Psoas muscle (tissue), 8 donors: ENCODE measurements around the gene OSBP2. TPM values are rescaled to one million over a fixed set of nuclear protein-coding genes. Genes with fewer than 3 reads are reported as not detected.
"Not testable (repeated sequence)": the region's sequence is repeated elsewhere in the genome, so short reads cannot be mapped to it uniquely, and the experiment has no call there.

ENCODE experiments used
- ATAC-seq, 4 donors: fragments of 200-7000 bp; cut with Tn5 transposase; one replicate each; pipeline ENCODE4 v1.9.1; 2020; ENCODE audit warnings: moderate library complexity in 3 of 4, mild to moderate bottlenecking in 2 of 4
- DNase-seq, 2 donors: peaks; one replicate each; pipeline ENCODE4 v3.0.0-alpha.2; 2020
- H3K27ac ChIP-seq: fragments of 200-600 bp; one replicate; pipeline ENCODE4 v1.8.0; 2022
- H3K27me3 ChIP-seq, 3 donors: fragments of 200-600 bp in 1 of 3; one replicate each; pipeline versions ENCODE4 v1.6.1 to v1.8.0; 2013 to 2022; ENCODE audit warnings: low read length in 2 of 3, mild to moderate bottlenecking in 2 of 3, moderate library complexity in 1 of 3; ENCODE audit not compliant: insufficient read depth in 3 of 3
- H3K36me3 ChIP-seq, 2 donors: fragments of 200-600 bp in 1 of 2; one replicate each; pipeline versions ENCODE4 v1.6.1 to v1.8.0; 2013 to 2022; ENCODE audit warnings: low read depth in 1 of 2, mild to moderate bottlenecking in 1 of 2, moderate library complexity in 1 of 2; ENCODE audit not compliant: insufficient read depth in 1 of 2
- H3K4me1 ChIP-seq: fragments of 200-600 bp; one replicate; pipeline ENCODE4 v1.8.0; 2022
- H3K4me3 ChIP-seq: fragments of 200-600 bp; one replicate; pipeline ENCODE4 v1.8.0; 2022; ENCODE audit warnings: mild to moderate bottlenecking
- H3K9me3 ChIP-seq: fragments of 200-600 bp; one replicate; pipeline ENCODE4 v1.8.0; 2022
- CTCF ChIP-seq: fragments of 200-600 bp; IDR thresholded peaks from one replicate; pipeline ENCODE4 v1.8.0; 2022; ENCODE audit warnings: antibody characterized with exemption
- WGBS, 3 donors: extraction: QIAGEN DNeasy Blood & Tissue Kit; methylation state at CpG; one replicate each; pipeline versions ENCODE4 v1.1.6 to v1.1.7; 2013; 5-methylcytosine and 5-hydroxymethylcytosine counted together
- intact Hi-C, 2 donors: fragments of 100-400 bp; cut with DNase I; formaldehyde crosslinking; loops; one replicate each; pipeline versions ENCODE4 v1.11.0 to v1.14.2; 2022
- polyA plus RNA-seq, 3 donors: library from polyadenylated mRNA; stranded (reverse); fragments of 200-250 nt; gene quantifications; one replicate each; pipeline ENCODE4 v1.2.3, GENCODE V29; 2013
- total RNA-seq, 4 donors: library from RNA; stranded (reverse); fragmentation: NEBNext Ultra II Directional in 2 of 4; extraction: Animal tissue kit (Norgen Biotek cat#: 25700) in 2 of 4; gene quantifications; one replicate each; pipeline versions ENCODE4 v1.2.1 to v1.2.4, GENCODE V29; 2021 to 2023
- donor health status: healthy with polysubstance abuse.
- donor health status: DM: no; HTN: no; CAD: no; lungs with moderate emphysema.
- donor health status: Bipolar disorder and iron deficiency.
- donor health status: healthy.
- donor health status: DM: yes; HTN: yes; CAD: no.
- donor health status: DM: no; HTN: no; CAD: no.
- donor health status: DM: no; HTN: no; CAD: no.
- donor health status: DM: yes; HTN: yes; CAD: no.

Gene OSBP2
- total and polyA plus RNA-seq, 7 donors, result 0.27 to 8.2 (median 2.5) TPM

- Histone ChIP-seq H3K27ac (no peak overlapping the region), H3K4me3 (no peak overlapping the region), H3K36me3 (no peaks in the 10 kb centered on the region), H3K4me1 (no peaks in the 10 kb centered on the region), H3K9me3 (no peaks in the 10 kb centered on the region), H3K27me3 (no peaks in the 10 kb centered on the region)
- WGBS, 3 donors, result 86 to 88% (median 87%) methylated on average over 5 of the region's 5 CpGs
- no peak for ATAC-seq
- no peak for TF ChIP-seq CTCF
- intact Hi-C loops, result no loop called here
- DNase-seq, result peak in 1 of 2 donors; percentile 11
Measured at GRCh38 chr22:30732426-30732825, 37.8 kb downstream of the OSBP2 start.

- H3K4me1 ChIP-seq, result no peaks in the 10 kb centered on the region
- DNase-seq (peak in 1 of 2 donors; percentile 15), ATAC-seq (no peak)
- intact Hi-C loops, result no loop called here
- TF ChIP-seq CTCF, result no peak
- H3K27ac ChIP-seq, result no peak overlapping the region
- H3K4me3 ChIP-seq, result no peak overlapping the region
- no peaks in the 10 kb centered on the region for H3K27me3 ChIP-seq
- H3K36me3 ChIP-seq, result no peaks in the 10 kb centered on the region
- WGBS, 3 donors, result 81 to 89% (median 89%) methylated on average over 7 of the region's 7 CpGs
- no peaks in the 10 kb centered on the region for H3K9me3 ChIP-seq
Measured at GRCh38 chr22:30733181-30733631, 38.5 kb downstream of the OSBP2 start.

GRCh38 chr22:30740007-30740406, 45.3 kb downstream of the OSBP2 start:
- H3K36me3 ChIP-seq, H3K27me3 ChIP-seq, H3K27ac ChIP-seq, ATAC-seq, intact Hi-C loops, H3K9me3 ChIP-seq, H3K4me1 ChIP-seq, H3K4me3 ChIP-seq, DNase-seq: not testable (repeated sequence)
- 72 to 79% (median 77%) methylated on average over 7 of the region's 7 CpGs for WGBS, 3 donors

- H3K4me3 ChIP-seq, H3K27me3 ChIP-seq, H3K9me3 ChIP-seq, H3K4me1 ChIP-seq, H3K36me3 ChIP-seq, ATAC-seq, intact Hi-C loops, H3K27ac ChIP-seq: not testable (repeated sequence)
- DNase-seq, result peak in 1 of 2 donors; percentile 11
- 86 to 90% (median 89%) methylated on average over 5 of the region's 5 CpGs for WGBS, 3 donors
Measured at GRCh38 chr22:30740511-30740910, 45.8 kb downstream of the OSBP2 start.

GRCh38 chr22:30742291-30743256, 47.9 kb downstream of the OSBP2 start:
- intact Hi-C loops, result no loop called here
- ATAC-seq (no peak), DNase-seq (no peak)
- 84 to 93% (median 85%) methylated on average over 6 of the region's 6 CpGs for WGBS, 3 donors
- no peak overlapping the region for H3K27ac ChIP-seq
- no peak overlapping the region for H3K4me3 ChIP-seq
- H3K27me3 ChIP-seq, result no peaks in the 10 kb centered on the region
- H3K36me3 ChIP-seq, result no peaks in the 10 kb centered on the region
- no peaks in the 10 kb centered on the region for H3K4me1 ChIP-seq
- TF ChIP-seq CTCF, result no peak
- no peaks in the 10 kb centered on the region for H3K9me3 ChIP-seq
